ENCODE results near the gene STON2.

The STON2 gene

DNA sequence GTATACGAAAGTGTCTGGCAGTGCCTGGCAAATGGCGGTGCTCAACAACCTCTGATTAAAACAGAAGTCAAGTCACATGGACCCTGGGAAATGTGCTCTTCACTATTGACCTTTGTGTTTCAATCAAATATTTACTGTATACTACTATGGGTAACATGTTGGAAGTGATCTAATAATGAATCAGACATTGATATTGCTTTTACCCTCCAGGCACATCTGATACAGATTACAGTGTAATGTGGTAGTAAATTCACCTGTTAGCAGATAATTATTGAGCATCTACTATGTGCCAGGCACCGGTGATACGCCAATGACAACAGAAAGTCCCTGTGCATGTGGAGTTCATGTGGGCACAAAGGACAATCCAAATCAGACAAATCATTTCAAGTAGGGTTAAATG, 63.1 kb downstream of the STON2 start:
- no peak overlapping the region for H2AFZ ChIP-seq (ENCODE audit: low read depth, low read length, severe bottlenecking)
- no peak for TF ChIP-seq EZH2phosphoT487 (conservative IDR thresholded peaks at IDR 0.05; ENCODE audit: low read length)
- TF ChIP-seq, protein P1, sequence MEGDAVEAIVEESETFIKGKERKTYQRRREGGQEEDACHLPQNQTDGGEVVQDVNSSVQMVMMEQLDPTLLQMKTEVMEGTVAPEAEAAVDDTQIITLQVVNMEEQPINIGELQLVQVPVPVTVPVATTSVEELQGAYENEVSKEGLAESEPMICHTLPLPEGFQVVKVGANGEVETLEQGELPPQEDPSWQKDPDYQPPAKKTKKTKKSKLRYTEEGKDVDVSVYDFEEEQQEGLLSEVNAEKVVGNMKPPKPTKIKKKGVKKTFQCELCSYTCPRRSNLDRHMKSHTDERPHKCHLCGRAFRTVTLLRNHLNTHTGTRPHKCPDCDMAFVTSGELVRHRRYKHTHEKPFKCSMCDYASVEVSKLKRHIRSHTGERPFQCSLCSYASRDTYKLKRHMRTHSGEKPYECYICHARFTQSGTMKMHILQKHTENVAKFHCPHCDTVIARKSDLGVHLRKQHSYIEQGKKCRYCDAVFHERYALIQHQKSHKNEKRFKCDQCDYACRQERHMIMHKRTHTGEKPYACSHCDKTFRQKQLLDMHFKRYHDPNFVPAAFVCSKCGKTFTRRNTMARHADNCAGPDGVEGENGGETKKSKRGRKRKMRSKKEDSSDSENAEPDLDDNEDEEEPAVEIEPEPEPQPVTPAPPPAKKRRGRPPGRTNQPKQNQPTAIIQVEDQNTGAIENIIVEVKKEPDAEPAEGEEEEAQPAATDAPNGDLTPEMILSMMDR (IDR thresholded peaks at IDR 0.05; ENCODE audit: insufficient read depth, low read length, poor library complexity, severe bottlenecking): no peak
- no peaks in the 10 kb centered on the region for H3K79me2 ChIP-seq (ENCODE audit: insufficient read depth, low read length)

DNA sequence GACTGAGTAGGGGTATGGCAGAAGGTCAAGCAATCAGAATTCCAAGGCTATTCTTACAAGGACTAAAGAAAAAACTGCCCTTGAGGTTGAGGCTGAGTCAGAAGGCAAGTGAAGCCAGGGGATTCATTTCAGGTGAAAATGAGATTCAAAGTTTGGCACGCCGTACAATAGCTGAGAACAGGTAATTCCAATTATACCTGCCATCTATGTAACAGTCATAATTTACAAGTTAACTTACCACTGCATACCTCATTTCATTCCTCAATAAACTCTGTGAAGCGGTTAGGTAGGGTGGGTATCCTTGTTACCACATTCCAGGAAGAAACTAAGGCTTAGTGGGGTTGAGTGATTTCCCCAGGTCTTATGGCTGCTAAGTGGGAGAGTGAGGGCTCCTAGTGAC, 64.1 kb downstream of the STON2 start:
- no peak overlapping the region for H3K9ac ChIP-seq (ENCODE audit: low read length)
- H3K79me2 ChIP-seq (ENCODE audit: insufficient read depth, low read length): no peaks in the 10 kb centered on the region
- H3K4me2 ChIP-seq (ENCODE audit: low read depth, low read length, poor library complexity, severe bottlenecking): no peak overlapping the region
- H3K9me3 ChIP-seq (ENCODE audit: insufficient read depth, low read length): no peaks in the 10 kb centered on the region
- TF ChIP-seq EZH2phosphoT487 (conservative IDR thresholded peaks at IDR 0.05; ENCODE audit: low read length): no peak
- TF ChIP-seq, protein P1 (IDR thresholded peaks at IDR 0.05; ENCODE audit: insufficient read depth, low read length, poor library complexity, severe bottlenecking): no peak
- no peak overlapping the region for H2AFZ ChIP-seq (ENCODE audit: low read depth, low read length, severe bottlenecking)
- no peaks in the 10 kb centered on the region for H3K27me3 ChIP-seq (ENCODE audit: low read length)
- H3K27ac ChIP-seq (ENCODE audit: low read depth, low read length): no peak overlapping the region
- H3K4me3 ChIP-seq (ENCODE audit: insufficient read depth, low read length, poor library complexity, severe bottlenecking): no peak overlapping the region
- no peaks in the 10 kb centered on the region for H3K9me2 ChIP-seq (replicated peaks; ENCODE audit: insufficient read depth, low read length)
- no peaks in the 10 kb centered on the region for H3F3A ChIP-seq (ENCODE audit: insufficient read depth)
- H4K20me1 ChIP-seq (ENCODE audit: low read depth, low read length): no peaks in the 10 kb centered on the region
- H3K36me3 ChIP-seq (ENCODE audit: low read length): no peaks in the 10 kb centered on the region

More for the DNA sequence above, 63.1 kb downstream of the STON2 start:
- H3K27ac ChIP-seq (ENCODE audit: low read depth, low read length): no peak overlapping the region
- no peaks in the 10 kb centered on the region for H3K36me3 ChIP-seq (ENCODE audit: low read length)
- no peaks in the 10 kb centered on the region for H3K27me3 ChIP-seq (ENCODE audit: low read length)
- H3K4me2 ChIP-seq (ENCODE audit: low read depth, low read length, poor library complexity, severe bottlenecking): no peak overlapping the region
- no peaks in the 10 kb centered on the region for H3K9me2 ChIP-seq (replicated peaks; ENCODE audit: insufficient read depth, low read length)
- no peaks in the 10 kb centered on the region for H3F3A ChIP-seq (ENCODE audit: insufficient read depth)
- no peak overlapping the region for H3K4me3 ChIP-seq (ENCODE audit: insufficient read depth, low read length, poor library complexity, severe bottlenecking)
- no peaks in the 10 kb centered on the region for H4K20me1 ChIP-seq (ENCODE audit: low read depth, low read length)
- no peaks in the 10 kb centered on the region for H3K9me3 ChIP-seq (ENCODE audit: insufficient read depth, low read length)
- H3K9ac ChIP-seq (ENCODE audit: low read length): no peak overlapping the region

DNA sequence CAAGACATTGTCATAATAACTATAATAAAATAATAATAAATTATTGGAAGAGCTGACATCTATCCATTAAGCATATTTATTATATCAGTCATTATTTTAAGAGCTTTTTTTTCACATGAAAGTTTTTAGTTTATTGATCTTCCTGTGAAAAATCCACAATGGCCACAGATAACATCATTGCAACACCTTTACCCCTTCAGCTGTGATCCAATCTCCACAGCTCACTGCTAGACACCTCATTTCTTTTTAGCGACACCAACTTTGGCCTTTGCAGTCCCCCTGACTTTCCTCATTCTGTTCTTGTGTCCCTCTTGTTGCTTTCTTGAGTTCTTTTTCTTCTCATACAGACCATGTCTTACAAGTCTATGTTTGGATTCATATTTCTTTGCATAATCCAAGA, 67.4 kb downstream of the STON2 start:
- Histone ChIP-seq H3K9ac (ENCODE audit: low read length) (no peak overlapping the region), H3K9me2 (replicated peaks; ENCODE audit: insufficient read depth, low read length) (no peaks in the 10 kb centered on the region), H3K27me3 (ENCODE audit: low read length) (no peaks in the 10 kb centered on the region), H3F3A (ENCODE audit: insufficient read depth) (no peaks in the 10 kb centered on the region), H3K4me3 (ENCODE audit: insufficient read depth, low read length, poor library complexity, severe bottlenecking) (no peak overlapping the region), H4K20me1 (ENCODE audit: low read depth, low read length) (no peaks in the 10 kb centered on the region), H2AFZ (ENCODE audit: low read depth, low read length, severe bottlenecking) (no peak overlapping the region), H3K9me3 (ENCODE audit: insufficient read depth, low read length) (no peaks in the 10 kb centered on the region), H3K79me2 (ENCODE audit: insufficient read depth, low read length) (no peaks in the 10 kb centered on the region), H3K27ac (ENCODE audit: low read depth, low read length) (no peak overlapping the region), H3K36me3 (ENCODE audit: low read length) (no peaks in the 10 kb centered on the region), H3K4me2 (ENCODE audit: low read depth, low read length, poor library complexity, severe bottlenecking) (no peak overlapping the region)
- TF ChIP-seq EZH2phosphoT487 (conservative IDR thresholded peaks at IDR 0.05; ENCODE audit: low read length): no peak
- TF ChIP-seq, protein P1 (IDR thresholded peaks at IDR 0.05; ENCODE audit: insufficient read depth, low read length, poor library complexity, severe bottlenecking): no peak
